HepG2 (cell line): ENCODE data around the gene AARS2. TPM values are rescaled to one million over a fixed set of nuclear protein-coding genes. Genes with fewer than 3 reads are reported as not detected.

Experiments used
- ATAC-seq: fragments of 200-7000 bp; cut with Tn5 transposase; 3 replicates; pipeline ENCODE4 v1.9.1; 2020; ENCODE audit warnings: mild to moderate bottlenecking, moderate library complexity
- BruUV-seq: library from RNA; stranded (reverse); fragments of 400-500 nt; replicated peaks from 2 replicates; lab custom pipeline; 2021; lab: Mats Ljungman, UMichigan
- CTCF ChIA-PET: fragments of 300-600 bp; formaldehyde crosslinking; extraction: SDS; loops from one replicate; lab custom pipeline; 2021; ENCODE audit warnings: low total read pairs, inconsistent platforms, low intra/inter-chr PET ratio; lab: Yijun Ruan, JAX
- POLR2A ChIA-PET: fragments of 350-600 bp; sonication (Branson Sonifier 250); formaldehyde crosslinking; loops from one replicate; lab custom pipeline; 2020; ENCODE audit warnings: antibody characterized with exemption, inconsistent platforms; lab: Yijun Ruan, JAX
- DNase-seq: peaks from one replicate; pipeline ENCODE4 v3.0.0-alpha.2; 2015; ENCODE audit warnings: low spot score
- FAIRE-seq: peaks from 3 replicates; lab custom pipeline; 2011; peaks lifted over from hg19 to GRCh38; lab: Jason Lieb, UNC
- H2AFZ ChIP-seq: one replicate; pipeline ENCODE4 v1.6.1; 2011; ENCODE audit warnings: low read length, inconsistent platforms
- H3K27ac ChIP-seq: fragments of 300-600 bp; 3 replicates; pipeline ENCODE4 v1.8.0; 2011; ENCODE audit warnings: mixed run types, mild to moderate bottlenecking, mixed read lengths, low read length, inconsistent platforms; ENCODE audit not compliant: insufficient read depth; ENCODE audit errors: extremely low read length
- H3K27me3 ChIP-seq, 2 experiments: fragments of 200-600 bp in 1 of 2; 2 replicates in 1 of 2; 3 replicates in 1 of 2; pipeline versions ENCODE4 v1.6.0 to v1.8.0; 2011; ENCODE audit warnings: low read length in 2 of 2, mild to moderate bottlenecking in 2 of 2, moderate library complexity in 2 of 2, inconsistent platforms in 1 of 2; ENCODE audit not compliant: insufficient read depth in 2 of 2, control insufficient read depth in 1 of 2
- H3K36me3 ChIP-seq, 2 experiments: fragments of 200-600 bp in 1 of 2; replicated peaks in 1 of 2; 2 replicates in 1 of 2; 3 replicates in 1 of 2; pipeline versions ENCODE4 v1.5.1 to v1.8.0; 2011; ENCODE audit warnings: low read length in 2 of 2, inconsistent platforms in 1 of 2; ENCODE audit not compliant: insufficient read depth in 2 of 2, control insufficient read depth in 1 of 2
- H3K4me1 ChIP-seq: 2 replicates; pipeline ENCODE4 v1.5.1; 2012; ENCODE audit warnings: low read length, inconsistent platforms; ENCODE audit not compliant: insufficient read depth
- H3K4me2 ChIP-seq: 2 replicates; pipeline ENCODE4 v1.6.0; 2011; ENCODE audit warnings: low read depth, low read length, inconsistent platforms
- H3K4me3 ChIP-seq, 3 experiments: fragments of 200-600 bp in 1 of 3; sonication (generic), shearing (Covaris generic) in 1 of 3; replicated peaks in 1 of 3; 2 replicates each; pipeline ENCODE4 v1.5.1; 2011 to 2016; ENCODE audit warnings: low read length in 3 of 3, inconsistent platforms in 2 of 3, low read depth in 2 of 3, mild to moderate bottlenecking in 2 of 3, control low read depth in 1 of 3, mixed read lengths in 1 of 3; ENCODE audit not compliant: insufficient read depth in 1 of 3
- H3K79me2 ChIP-seq: one replicate; pipeline ENCODE4 v1.6.1; 2011; ENCODE audit warnings: low read length, inconsistent platforms; ENCODE audit not compliant: insufficient read depth
- H3K9ac ChIP-seq: 2 replicates; pipeline ENCODE4 v1.6.0; 2011; ENCODE audit warnings: mild to moderate bottlenecking, low read depth, low read length, inconsistent platforms; ENCODE audit not compliant: insufficient read depth
- H3K9me3 ChIP-seq: 2 replicates; pipeline ENCODE4 v1.5.1; 2012; ENCODE audit warnings: mild to moderate bottlenecking, low read length
- H4K20me1 ChIP-seq: 2 replicates; pipeline ENCODE4 v1.6.0; 2011; ENCODE audit warnings: inconsistent platforms, mild to moderate bottlenecking, low read length, moderate library complexity; ENCODE audit not compliant: insufficient read depth
- HDAC6 ChIP-seq: fragments of 200-600 bp; sonication (generic); IDR thresholded peaks from 2 replicates; pipeline ENCODE4 v1.7.0; 2017; ENCODE audit warnings: mild to moderate bottlenecking, antibody characterized with exemption, low read length, low read depth
- HNF4G ChIP-seq, 2 experiments: sonication (generic) in 1 of 2; formaldehyde crosslinking in 1 of 2; IDR thresholded peaks; 2 replicates each; pipeline versions ENCODE4 v1.4.0 to v1.6.1; 2011 to 2020; ENCODE audit warnings: borderline replicate concordance in 2 of 2, low read depth in 2 of 2, mild to moderate bottlenecking in 2 of 2, low read length in 1 of 2, missing genetic modification reagents in 1 of 2, moderate library complexity in 1 of 2
- ZNF281 ChIP-seq: sonication (generic); formaldehyde crosslinking; IDR thresholded peaks from 2 replicates; pipeline ENCODE4 v1.4.0; 2020; ENCODE audit warnings: missing genetic modification reagents, borderline replicate concordance
- ZNF589 ChIP-seq: sonication (generic); formaldehyde crosslinking; conservative IDR thresholded peaks from 2 replicates; pipeline ENCODE4 v1.8.0; 2022; ENCODE audit warnings: mild to moderate bottlenecking, moderate library complexity, missing genetic modification reagents
- WGBS: methylation state at CpG from one replicate; pipeline ENCODE4 v1.1.6; 2017; ENCODE audit warnings: low lambda C conversion rate; 5-methylcytosine and 5-hydroxymethylcytosine counted together
- in situ Hi-C: cut with HindIII; loops from 2 replicates; pipeline ENCODE4 v1.10.0; 2017; ENCODE audit warnings: low pct_unique_long_range_greater_than_20kb; ENCODE audit not compliant: extremely low pct_ligation_motif_present
- intact Hi-C: fragments of 100-400 bp; cut with micrococcal nuclease; formaldehyde crosslinking; loops from one replicate; pipeline ENCODE4 v1.10.0; 2022; ENCODE audit not compliant: unreplicated experiment
- polyA plus RNA-seq, 8 experiments: library from polyadenylated mRNA; depleted of rRNA in 3 of 8; stranded (reverse) in 7 of 8; unstranded in 1 of 8; fragments of >200 nt; fragmentation: Illumina TruSeq in 4 of 8; extraction: Trizol in 4 of 8; gene quantifications; 2 replicates each; pipeline versions ENCODE4 v1.2.1 to v1.2.3, GENCODE V29; 2011 to 2016; ENCODE audit warnings: low read depth in 4 of 8, missing spikeins in 1 of 8, mixed read lengths in 1 of 8; ENCODE audit not compliant: insufficient read depth in 1 of 8
- total RNA-seq, 5 experiments: library from RNA; depleted of rRNA; stranded (reverse); fragments of >200 nt; fragmentation: Illumina TruSeq; extraction: Trizol; gene quantifications; 2 replicates each; pipeline ENCODE4 v1.2.3, GENCODE V29; 2016; ENCODE audit warnings: low read depth in 1 of 5

AARS2 gene
- total and polyA plus RNA-seq, 2 of the 13 experiments (the other 11 are each of a cell fraction or from before 2014, with no cell fraction given), result 7.5 to 24.1 TPM

- Histone ChIP-seq H3K27me3 (no peaks in the 10 kb centered on the region; a peak in 1 of 5 replicates), H3K4me2 (no peak overlapping the region), H3K79me2 (peaks cover 25% of the 10 kb centered on the region), H4K20me1 (peaks cover 26% of the 10 kb centered on the region), H3K36me3 (peaks cover 16 to 44% of the 10 kb centered on the region in 2 experiments), H3K27ac (no peak overlapping the region), H3K9me3 (no peaks in the 10 kb centered on the region), H2AFZ (no peak overlapping the region), H3K4me3 (no peak overlapping the region), H3K9ac (no peak overlapping the region), H3K4me1 (peaks cover 56% of the 10 kb centered on the region)
- in situ Hi-C loops (no loop called here), intact Hi-C loops (no loop called here)
- ChIA-PET POLR2A (interaction anchor here (6.0 kb wide), 1 partner anchor 13 kb away, joined by 264 read pairs; the partner anchor contains the start of gene HSP90AB1), CTCF (no interaction called here)
- 100% methylated on average over 3 of the region's 3 CpGs for WGBS
- BruUV-seq, result no TSS peak
- FAIRE-seq (no peak), DNase-seq (no peak), ATAC-seq (no peak)
- TF ChIP-seq HNF4G (IDR thresholded peaks at IDR 0.05; ENCODE audit: borderline replicate concordance, low read depth, low read length) (no peak), HNF4G (CRISPR knock-in tag; IDR thresholded peaks at IDR 0.05; ENCODE audit: borderline replicate concordance, low read depth) (no peak), HDAC6 (no peak), ZNF589 (no peak), ZNF281 (no peak)
These were observed 54.2 kb downstream of the AARS2 start for GRCh38 chr6:44258921-44259320.
